Kidney (tissue), 14 donors: Measurements from ENCODE around the gene WDR45B. TPM values are rescaled to one million over a fixed set of nuclear protein-coding genes. Genes with fewer than 3 reads are reported as not detected.

Experiments used
- DNase-seq, 5 donors: peaks; one replicate each; pipeline ENCODE4 v3.0.0-alpha.2; 2013 to 2020
- FAIRE-seq: peaks from 2 replicates; lab custom pipeline; 2012; peaks lifted over from hg19 to GRCh38; lab: Jason Lieb, UNC
- H3K27ac ChIP-seq, 2 donors: one replicate each; pipeline ENCODE4 v1.7.0; 2013; ENCODE audit warnings: low read depth in 2 of 2, low read length in 2 of 2, inconsistent platforms in 1 of 2
- H3K27me3 ChIP-seq: one replicate; pipeline ENCODE4 v1.7.1; 2013; ENCODE audit warnings: low read length, inconsistent platforms; ENCODE audit not compliant: control insufficient read depth, insufficient read depth
- H3K36me3 ChIP-seq, 3 donors: one replicate each; pipeline versions ENCODE4 v1.7.0 to v1.7.1; 2013; ENCODE audit warnings: low read length in 3 of 3, control low read depth in 1 of 3, inconsistent platforms in 1 of 3; ENCODE audit not compliant: insufficient read depth in 3 of 3, control insufficient read depth in 2 of 3
- H3K4me1 ChIP-seq, 3 donors: one replicate each; pipeline versions ENCODE4 v1.7.0 to v1.7.1; 2013; ENCODE audit warnings: low read length in 3 of 3, inconsistent platforms in 1 of 3, low read depth in 1 of 3; ENCODE audit not compliant: control insufficient read depth in 2 of 3, insufficient read depth in 2 of 3
- H3K4me3 ChIP-seq, 3 donors: one replicate each; pipeline versions ENCODE4 v1.7.0 to v1.8.1; 2013; ENCODE audit warnings: low read length in 3 of 3, control low read depth in 1 of 3, inconsistent platforms in 1 of 3
- H3K9ac ChIP-seq, 3 donors: one replicate each; pipeline versions ENCODE4 v1.7.0 to v1.7.1; 2013; ENCODE audit warnings: low read length in 3 of 3, control low read depth in 1 of 3, inconsistent platforms in 1 of 3
- H3K9me3 ChIP-seq, 3 donors: one replicate each; pipeline versions ENCODE4 v1.7.0 to v1.7.1; 2013; ENCODE audit warnings: low read length in 3 of 3, control low read depth in 1 of 3, inconsistent platforms in 1 of 3; ENCODE audit not compliant: control insufficient read depth in 2 of 3, insufficient read depth in 1 of 3
- intact Hi-C: fragments of 100-400 bp; cut with DNase I; formaldehyde crosslinking; loops from one replicate; pipeline ENCODE4 v1.11.1; 2022
- polyA plus RNA-seq: library from polyadenylated mRNA; stranded (reverse); fragments of 350-450 nt; fragmentation: Illumina TruSeq; extraction: RNeasy Lipid Tissue Mini Kit (QIAGEN cat#74804); gene quantifications from one replicate; pipeline ENCODE4 v1.2.3, GENCODE V29; 2014; ENCODE audit warnings: low read depth, low replicate concordance; ENCODE audit not compliant: insufficient read depth
- total RNA-seq: library from RNA; stranded (reverse); fragmentation: NEBNext Ultra II Directional; extraction: Animal tissue kit (Norgen Biotek cat#: 25700); gene quantifications from one replicate; pipeline ENCODE4 v1.2.1, GENCODE V29; 2021
- TF ChIP-seq, protein P1 (sequence below): IDR thresholded peaks from 3 replicates; pipeline ENCODE4 v1.5.1; 2012; ENCODE audit warnings: mild to moderate bottlenecking, moderate library complexity, borderline replicate concordance; ENCODE audit not compliant: insufficient read depth; ENCODE audit errors: extremely low read depth
- donor health status: control.
- donor health status: control.
- donor health status: control.
- donor health status: control.
- donor health status: control.
- donor health status: DM: yes; HTN: yes; CAD: no.
- donor health status: Normal renal cell carcinoma (clear cell type).

WDR45B gene
- total and polyA plus RNA-seq, 2 donors from 2014 or later = 64.7 to 65.4 TPM

DNA sequence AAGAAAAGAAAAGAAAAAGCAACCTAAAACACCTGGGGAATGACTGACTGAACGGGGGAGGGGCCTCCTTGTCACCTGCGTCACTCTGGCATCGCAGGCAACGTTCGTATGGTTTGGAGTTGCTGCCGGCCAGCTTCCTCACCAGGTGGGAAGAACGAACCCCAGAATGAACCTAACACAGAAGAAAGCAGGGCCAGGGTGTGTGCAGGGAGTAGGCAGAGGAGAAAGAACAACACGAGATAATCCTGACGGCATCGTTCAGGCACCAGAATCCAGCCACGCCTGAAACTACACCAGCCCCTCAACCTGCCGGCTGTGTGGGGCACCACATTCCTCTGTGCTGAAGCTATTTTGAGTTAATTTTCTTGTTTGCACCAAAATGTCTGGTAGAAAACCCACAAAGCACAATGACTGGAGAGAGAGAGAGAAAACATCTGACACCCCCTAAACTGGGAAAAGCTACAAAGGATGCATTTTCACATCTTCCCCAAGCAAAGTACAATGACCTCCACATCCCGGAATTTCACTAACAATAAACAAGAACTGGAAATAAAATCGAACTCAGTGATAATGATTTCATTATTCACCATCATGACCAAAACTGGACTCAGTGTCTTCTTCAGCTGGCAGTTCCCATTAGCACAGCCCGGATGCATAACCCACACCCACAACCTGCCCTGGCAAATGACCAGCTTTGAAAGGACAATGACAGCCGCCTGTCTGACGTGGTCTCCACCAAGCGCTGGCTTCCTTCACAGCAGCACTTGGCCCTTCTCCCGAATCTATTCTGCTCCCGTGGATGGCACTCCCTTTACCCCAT lies 26.6 kb upstream of the WDR45B start:
- intact Hi-C loops = no loop called here
- H3K4me3 ChIP-seq = no peak overlapping the region
- TF ChIP-seq, protein P1, sequence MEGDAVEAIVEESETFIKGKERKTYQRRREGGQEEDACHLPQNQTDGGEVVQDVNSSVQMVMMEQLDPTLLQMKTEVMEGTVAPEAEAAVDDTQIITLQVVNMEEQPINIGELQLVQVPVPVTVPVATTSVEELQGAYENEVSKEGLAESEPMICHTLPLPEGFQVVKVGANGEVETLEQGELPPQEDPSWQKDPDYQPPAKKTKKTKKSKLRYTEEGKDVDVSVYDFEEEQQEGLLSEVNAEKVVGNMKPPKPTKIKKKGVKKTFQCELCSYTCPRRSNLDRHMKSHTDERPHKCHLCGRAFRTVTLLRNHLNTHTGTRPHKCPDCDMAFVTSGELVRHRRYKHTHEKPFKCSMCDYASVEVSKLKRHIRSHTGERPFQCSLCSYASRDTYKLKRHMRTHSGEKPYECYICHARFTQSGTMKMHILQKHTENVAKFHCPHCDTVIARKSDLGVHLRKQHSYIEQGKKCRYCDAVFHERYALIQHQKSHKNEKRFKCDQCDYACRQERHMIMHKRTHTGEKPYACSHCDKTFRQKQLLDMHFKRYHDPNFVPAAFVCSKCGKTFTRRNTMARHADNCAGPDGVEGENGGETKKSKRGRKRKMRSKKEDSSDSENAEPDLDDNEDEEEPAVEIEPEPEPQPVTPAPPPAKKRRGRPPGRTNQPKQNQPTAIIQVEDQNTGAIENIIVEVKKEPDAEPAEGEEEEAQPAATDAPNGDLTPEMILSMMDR = no peak
- no peaks in the 10 kb centered on the region for H3K4me1 ChIP-seq
- no peaks in the 10 kb centered on the region for H3K9me3 ChIP-seq
- H3K27me3 ChIP-seq = no peaks in the 10 kb centered on the region
- no peak overlapping the region for H3K27ac ChIP-seq
- FAIRE-seq = no peak
- no peak for DNase-seq
- no peak overlapping the region for H3K9ac ChIP-seq
- H3K36me3 ChIP-seq = no peaks in the 10 kb centered on the region

DNA sequence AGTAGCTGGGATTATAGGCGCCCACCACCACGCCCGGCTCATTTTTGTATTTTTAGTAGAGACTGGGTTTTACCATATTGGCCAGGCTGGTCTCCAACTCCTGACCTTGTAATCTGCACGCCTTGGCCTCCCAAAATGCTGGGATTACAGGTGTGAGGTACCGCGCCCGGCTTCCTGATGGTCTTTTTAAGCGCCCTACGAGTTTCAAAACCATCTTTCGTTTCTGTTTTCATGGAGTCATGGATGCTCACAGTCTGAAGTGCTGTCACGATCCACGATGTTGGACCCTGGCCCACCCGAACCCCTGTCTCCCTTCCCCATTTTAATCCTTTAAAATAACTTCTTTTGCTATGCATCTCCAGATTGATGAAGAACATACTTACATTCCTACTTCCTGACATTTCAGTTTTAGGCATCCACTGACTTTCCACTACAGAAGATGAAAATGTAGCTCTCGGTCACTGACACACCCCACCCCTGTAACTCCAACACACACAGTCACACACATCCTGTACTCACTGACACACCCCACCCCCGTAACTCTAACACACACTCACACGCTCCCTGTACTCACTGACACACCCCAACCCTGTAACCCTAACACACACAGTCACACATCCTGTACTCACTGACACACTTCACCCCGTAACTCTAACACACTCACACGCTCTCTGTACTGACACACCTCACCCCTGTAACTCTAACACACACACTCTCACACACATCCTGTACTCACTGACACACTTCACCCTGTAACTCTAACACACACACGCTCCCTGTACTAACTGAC lies 22.6 kb upstream of the WDR45B start:
- Histone ChIP-seq H3K27me3 (no peaks in the 10 kb centered on the region), H3K27ac (no peak overlapping the region), H3K36me3 (no peaks in the 10 kb centered on the region), H3K9ac (no peak overlapping the region), H3K4me1 (peaks cover 0 to 3% (median 0%) of the 10 kb centered on the region in 3 donors), H3K4me3 (peak overlapping the region in 1 of 3 donors; percentile 30), H3K9me3 (no peaks in the 10 kb centered on the region)
- no peak for FAIRE-seq
- intact Hi-C loops = no loop called here
- TF ChIP-seq, protein P1 = no peak
- DNase-seq = no peak

DNA sequence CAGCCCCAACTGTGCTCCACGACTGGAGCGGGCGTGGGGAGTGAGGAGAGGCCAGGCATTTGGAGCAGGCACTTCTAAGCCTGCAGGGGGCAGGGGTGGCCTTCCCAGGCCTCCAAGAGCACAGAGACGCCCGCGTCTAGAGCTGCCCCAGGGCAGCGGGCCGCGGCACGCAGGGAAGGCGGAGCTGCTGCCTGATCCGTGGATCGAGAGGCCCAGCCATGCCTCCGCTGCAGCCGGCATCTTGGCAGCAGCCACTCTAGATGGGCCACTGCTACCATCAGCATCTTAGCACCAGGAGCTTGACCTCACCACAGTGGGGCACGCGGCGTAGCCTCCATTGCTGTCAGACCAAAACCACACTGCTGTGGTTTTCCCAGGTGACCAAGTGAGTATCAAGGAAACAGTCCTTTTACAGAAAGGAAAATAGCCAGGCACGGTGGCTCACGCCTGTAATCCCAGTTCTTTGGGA lies 20.4 kb upstream of the WDR45B start:
- H3K4me3 ChIP-seq = no peak overlapping the region
- no peaks in the 10 kb centered on the region for H3K27me3 ChIP-seq
- H3K4me1 ChIP-seq = peaks cover 0 to 3% (median 0%) of the 10 kb centered on the region in 3 donors
- no peak overlapping the region for H3K27ac ChIP-seq
- intact Hi-C loops = no loop called here
- TF ChIP-seq, protein P1 = peak; percentile 65
- peak in 4 of 5 donors; percentile 64 to 80 (median 70) for DNase-seq
- H3K9ac ChIP-seq = no peak overlapping the region
- no peaks in the 10 kb centered on the region for H3K9me3 ChIP-seq
- H3K36me3 ChIP-seq = peaks cover 0 to 1% (median 0%) of the 10 kb centered on the region in 3 donors
- FAIRE-seq = no peak
